Measurements from ENCODE around the gene NT5E.

NT5E gene

DNA sequence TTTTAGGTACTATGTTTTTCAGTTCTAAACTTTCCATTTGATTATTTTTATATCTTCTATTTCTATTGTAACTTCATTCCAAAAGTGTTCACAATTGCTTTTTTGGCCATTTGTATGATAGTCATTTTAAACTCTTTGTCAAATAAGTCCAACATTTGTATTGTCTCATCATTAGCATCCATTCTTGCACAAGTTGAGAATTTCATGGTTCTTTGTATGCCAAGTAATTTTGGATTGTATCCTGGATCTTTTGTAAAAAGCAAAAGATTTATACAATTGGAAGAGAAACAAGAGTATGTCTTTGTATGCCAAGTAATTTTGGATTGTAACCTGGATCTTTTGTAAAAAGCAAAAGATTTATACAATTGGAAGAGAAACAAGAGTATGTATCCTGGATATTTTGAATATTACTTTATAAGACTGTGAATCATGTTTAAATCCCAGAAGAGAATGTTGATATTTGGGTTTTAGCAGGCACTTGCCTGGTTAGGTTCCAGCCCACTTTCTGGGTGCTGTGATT, 36.9 kb upstream of the NT5E start:
- Histone ChIP-seq H3K79me1 (ENCODE audit: low read length) (no peaks in the 10 kb centered on the region), H3K4me2 (ENCODE audit: low read length) (no peak overlapping the region), H3K9ac (ENCODE audit: low read length) (no peak overlapping the region), H4K91ac (ENCODE audit: low read depth, low read length) (no peak overlapping the region), H3K27me3 (ENCODE audit: insufficient read depth, low read length) (no peaks in the 10 kb centered on the region), H2BK5ac (ENCODE audit: low read depth, low read length, poor library complexity) (no peak overlapping the region), H4K8ac (ENCODE audit: low read depth, low read length) (no peak overlapping the region), H4K12ac (ENCODE audit: low read depth, low read length) (no peak overlapping the region), H3K9me3 (ENCODE audit: insufficient read depth, low read depth, low read length) (no peaks in the 10 kb centered on the region), H2BK120ac (ENCODE audit: insufficient read depth, low read length, poor library complexity) (no peak overlapping the region), H2BK12ac (ENCODE audit: low read length) (no peak overlapping the region), H3K36me3 (ENCODE audit: control insufficient read depth in 1 of 2, insufficient read depth in 2 of 2, low read length in 2 of 2) (no peaks in the 10 kb centered on the region), H3K23ac (ENCODE audit: low read length) (no peak overlapping the region), H2AFZ (ENCODE audit: insufficient read depth, low read length, poor library complexity) (no peak overlapping the region), H3K4me1 (ENCODE audit: control insufficient read depth in 1 of 2, insufficient read depth in 2 of 2, low read length in 2 of 2) (no peaks in the 10 kb centered on the region), H3K4ac (ENCODE audit: low read depth, low read length) (no peak overlapping the region), H2AK5ac (ENCODE audit: low read length) (no peak overlapping the region), H3K18ac (ENCODE audit: low read length) (no peak overlapping the region), H3K14ac (ENCODE audit: low read length) (no peak overlapping the region), H3K4me3 (ENCODE audit: low read depth, low read length) (no peak overlapping the region), H3K79me2 (ENCODE audit: control insufficient read depth, insufficient read depth, low read length, poor library complexity) (no peaks in the 10 kb centered on the region), H3K27ac (ENCODE audit: low read depth, low read length) (no peak overlapping the region)
- DNase-seq = no peak

- Histone ChIP-seq H3K4me2 (ENCODE audit: low read length) (no peak overlapping the region), H2BK120ac (ENCODE audit: insufficient read depth, low read length, poor library complexity) (no peak overlapping the region), H3K18ac (ENCODE audit: low read length) (no peak overlapping the region), H3K27ac (ENCODE audit: low read depth, low read length) (no peak overlapping the region), H3K79me1 (ENCODE audit: low read length) (no peaks in the 10 kb centered on the region), H2BK5ac (ENCODE audit: low read depth, low read length, poor library complexity) (no peak overlapping the region), H3K4me1 (ENCODE audit: control insufficient read depth in 1 of 2, insufficient read depth in 2 of 2, low read length in 2 of 2) (no peaks in the 10 kb centered on the region), H3K4ac (ENCODE audit: low read depth, low read length) (no peak overlapping the region), H3K9me3 (ENCODE audit: insufficient read depth, low read depth, low read length) (no peaks in the 10 kb centered on the region), H3K9ac (ENCODE audit: low read length) (no peak overlapping the region), H3K4me3 (ENCODE audit: low read depth, low read length) (no peak overlapping the region), H3K23ac (ENCODE audit: low read length) (no peak overlapping the region), H3K79me2 (ENCODE audit: control insufficient read depth, insufficient read depth, low read length, poor library complexity) (no peaks in the 10 kb centered on the region), H3K14ac (ENCODE audit: low read length) (no peak overlapping the region), H2AFZ (ENCODE audit: insufficient read depth, low read length, poor library complexity) (no peak overlapping the region), H4K91ac (ENCODE audit: low read depth, low read length) (no peak overlapping the region), H2BK12ac (ENCODE audit: low read length) (no peak overlapping the region), H4K8ac (ENCODE audit: low read depth, low read length) (no peak overlapping the region), H3K36me3 (ENCODE audit: control insufficient read depth in 1 of 2, insufficient read depth in 2 of 2, low read length in 2 of 2) (no peaks in the 10 kb centered on the region), H4K12ac (ENCODE audit: low read depth, low read length) (no peak overlapping the region), H2AK5ac (ENCODE audit: low read length) (no peak overlapping the region), H3K27me3 (ENCODE audit: insufficient read depth, low read length) (no peaks in the 10 kb centered on the region)
- no CpG with 5 or more reads among the region's 1 CpG for WGBS (ENCODE audit: extremely low coverage, insufficient coverage, insufficient read length)
- DNase-seq = no peak
These were observed 33.8 kb upstream of the NT5E start for GRCh38 chr6:85416049-85416448.

- no peak overlapping the region for H3K4me3 ChIP-seq (ENCODE audit: low read depth, low read length)
- H3K27me3 ChIP-seq (ENCODE audit: insufficient read depth, low read length) = no peaks in the 10 kb centered on the region
- no peak for DNase-seq
- no peaks in the 10 kb centered on the region for H3K9me3 ChIP-seq (ENCODE audit: insufficient read depth, low read depth, low read length)
- H3K4me1 ChIP-seq (ENCODE audit: control insufficient read depth in 1 of 2, insufficient read depth in 2 of 2, low read length in 2 of 2) = no peaks in the 10 kb centered on the region
- H3K36me3 ChIP-seq (ENCODE audit: control insufficient read depth in 1 of 2, insufficient read depth in 2 of 2, low read length in 2 of 2) = no peaks in the 10 kb centered on the region
- H3K79me2 ChIP-seq (ENCODE audit: control insufficient read depth, insufficient read depth, low read length, poor library complexity) = no peaks in the 10 kb centered on the region
- H3K79me1 ChIP-seq (ENCODE audit: low read length) = no peaks in the 10 kb centered on the region
- no peak overlapping the region for H2AFZ ChIP-seq (ENCODE audit: insufficient read depth, low read length, poor library complexity)
- H4K91ac ChIP-seq (ENCODE audit: low read depth, low read length) = no peak overlapping the region
- H3K18ac ChIP-seq (ENCODE audit: low read length) = no peak overlapping the region
- no peak overlapping the region for H4K12ac ChIP-seq (ENCODE audit: low read depth, low read length)
- no peak overlapping the region for H2BK5ac ChIP-seq (ENCODE audit: low read depth, low read length, poor library complexity)
- no peak overlapping the region for H2BK12ac ChIP-seq (ENCODE audit: low read length)
- WGBS (ENCODE audit: extremely low coverage, insufficient coverage, insufficient read length) = no CpG with 5 or more reads among the region's 2 CpGs
- H3K4me2 ChIP-seq (ENCODE audit: low read length) = no peak overlapping the region
- no peak overlapping the region for H2BK120ac ChIP-seq (ENCODE audit: insufficient read depth, low read length, poor library complexity)
- H3K23ac ChIP-seq (ENCODE audit: low read length) = no peak overlapping the region
- no peak overlapping the region for H4K8ac ChIP-seq (ENCODE audit: low read depth, low read length)
- H2AK5ac ChIP-seq (ENCODE audit: low read length) = no peak overlapping the region
- no peak overlapping the region for H3K9ac ChIP-seq (ENCODE audit: low read length)
- H3K14ac ChIP-seq (ENCODE audit: low read length) = no peak overlapping the region
- no peak overlapping the region for H3K27ac ChIP-seq (ENCODE audit: low read depth, low read length)
- H3K4ac ChIP-seq (ENCODE audit: low read depth, low read length) = no peak overlapping the region
These were observed 33.1 kb upstream of the NT5E start for GRCh38 chr6:85416766-85417165.

GRCh38 chr6:85417336-85417735, 32.5 kb upstream of the NT5E start:
- H2AFZ ChIP-seq (ENCODE audit: insufficient read depth, low read length, poor library complexity) = no peak overlapping the region
- H3K4me1 ChIP-seq (ENCODE audit: control insufficient read depth in 1 of 2, insufficient read depth in 2 of 2, low read length in 2 of 2) = no peaks in the 10 kb centered on the region
- no peak overlapping the region for H3K9ac ChIP-seq (ENCODE audit: low read length)
- no peak overlapping the region for H4K8ac ChIP-seq (ENCODE audit: low read depth, low read length)
- H2AK5ac ChIP-seq (ENCODE audit: low read length) = no peak overlapping the region
- no peak overlapping the region for H2BK12ac ChIP-seq (ENCODE audit: low read length)
- H3K9me3 ChIP-seq (ENCODE audit: insufficient read depth, low read depth, low read length) = no peaks in the 10 kb centered on the region
- no peak overlapping the region for H2BK5ac ChIP-seq (ENCODE audit: low read depth, low read length, poor library complexity)
- no peak overlapping the region for H3K4me3 ChIP-seq (ENCODE audit: low read depth, low read length)
- H3K18ac ChIP-seq (ENCODE audit: low read length) = no peak overlapping the region
- no peaks in the 10 kb centered on the region for H3K79me2 ChIP-seq (ENCODE audit: control insufficient read depth, insufficient read depth, low read length, poor library complexity)
- H4K12ac ChIP-seq (ENCODE audit: low read depth, low read length) = no peak overlapping the region
- H3K36me3 ChIP-seq (ENCODE audit: control insufficient read depth in 1 of 2, insufficient read depth in 2 of 2, low read length in 2 of 2) = no peaks in the 10 kb centered on the region
- H3K4ac ChIP-seq (ENCODE audit: low read depth, low read length) = no peak overlapping the region
- H3K14ac ChIP-seq (ENCODE audit: low read length) = no peak overlapping the region
- H3K27me3 ChIP-seq (ENCODE audit: insufficient read depth, low read length) = no peaks in the 10 kb centered on the region
- H3K23ac ChIP-seq (ENCODE audit: low read length) = no peak overlapping the region
- no peak overlapping the region for H2BK120ac ChIP-seq (ENCODE audit: insufficient read depth, low read length, poor library complexity)
- H3K27ac ChIP-seq (ENCODE audit: low read depth, low read length) = no peak overlapping the region
- H3K4me2 ChIP-seq (ENCODE audit: low read length) = no peak overlapping the region
- no peak for DNase-seq
- H3K79me1 ChIP-seq (ENCODE audit: low read length) = no peaks in the 10 kb centered on the region
- H4K91ac ChIP-seq (ENCODE audit: low read depth, low read length) = no peak overlapping the region
